ENCODE data around the gene BTRC.
A peak's percentile ranks its signal among the peaks of the same experiment; 100 is the strongest.

The BTRC gene

GRCh38 chr10:101557541-101557940, 203.6 kb downstream of the BTRC start:
- TF ChIP-seq, protein P1, sequence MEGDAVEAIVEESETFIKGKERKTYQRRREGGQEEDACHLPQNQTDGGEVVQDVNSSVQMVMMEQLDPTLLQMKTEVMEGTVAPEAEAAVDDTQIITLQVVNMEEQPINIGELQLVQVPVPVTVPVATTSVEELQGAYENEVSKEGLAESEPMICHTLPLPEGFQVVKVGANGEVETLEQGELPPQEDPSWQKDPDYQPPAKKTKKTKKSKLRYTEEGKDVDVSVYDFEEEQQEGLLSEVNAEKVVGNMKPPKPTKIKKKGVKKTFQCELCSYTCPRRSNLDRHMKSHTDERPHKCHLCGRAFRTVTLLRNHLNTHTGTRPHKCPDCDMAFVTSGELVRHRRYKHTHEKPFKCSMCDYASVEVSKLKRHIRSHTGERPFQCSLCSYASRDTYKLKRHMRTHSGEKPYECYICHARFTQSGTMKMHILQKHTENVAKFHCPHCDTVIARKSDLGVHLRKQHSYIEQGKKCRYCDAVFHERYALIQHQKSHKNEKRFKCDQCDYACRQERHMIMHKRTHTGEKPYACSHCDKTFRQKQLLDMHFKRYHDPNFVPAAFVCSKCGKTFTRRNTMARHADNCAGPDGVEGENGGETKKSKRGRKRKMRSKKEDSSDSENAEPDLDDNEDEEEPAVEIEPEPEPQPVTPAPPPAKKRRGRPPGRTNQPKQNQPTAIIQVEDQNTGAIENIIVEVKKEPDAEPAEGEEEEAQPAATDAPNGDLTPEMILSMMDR (IDR thresholded peaks at IDR 0.05; ENCODE audit: insufficient read depth, low read depth, low read length, missing control alignments) = no peak
- no peak overlapping the region for H3K4me3 ChIP-seq (ENCODE audit: low read length)
- DNase-seq (ENCODE audit: low read depth) = no peak

GRCh38 chr10:101558204-101558603, 204.2 kb downstream of the BTRC start:
- TF ChIP-seq, protein P1 (IDR thresholded peaks at IDR 0.05; ENCODE audit: insufficient read depth, low read depth, low read length, missing control alignments) = no peak
- H3K4me3 ChIP-seq (ENCODE audit: low read length) = no peak overlapping the region
- DNase-seq (ENCODE audit: low read depth) = peak; percentile 94

DNA sequence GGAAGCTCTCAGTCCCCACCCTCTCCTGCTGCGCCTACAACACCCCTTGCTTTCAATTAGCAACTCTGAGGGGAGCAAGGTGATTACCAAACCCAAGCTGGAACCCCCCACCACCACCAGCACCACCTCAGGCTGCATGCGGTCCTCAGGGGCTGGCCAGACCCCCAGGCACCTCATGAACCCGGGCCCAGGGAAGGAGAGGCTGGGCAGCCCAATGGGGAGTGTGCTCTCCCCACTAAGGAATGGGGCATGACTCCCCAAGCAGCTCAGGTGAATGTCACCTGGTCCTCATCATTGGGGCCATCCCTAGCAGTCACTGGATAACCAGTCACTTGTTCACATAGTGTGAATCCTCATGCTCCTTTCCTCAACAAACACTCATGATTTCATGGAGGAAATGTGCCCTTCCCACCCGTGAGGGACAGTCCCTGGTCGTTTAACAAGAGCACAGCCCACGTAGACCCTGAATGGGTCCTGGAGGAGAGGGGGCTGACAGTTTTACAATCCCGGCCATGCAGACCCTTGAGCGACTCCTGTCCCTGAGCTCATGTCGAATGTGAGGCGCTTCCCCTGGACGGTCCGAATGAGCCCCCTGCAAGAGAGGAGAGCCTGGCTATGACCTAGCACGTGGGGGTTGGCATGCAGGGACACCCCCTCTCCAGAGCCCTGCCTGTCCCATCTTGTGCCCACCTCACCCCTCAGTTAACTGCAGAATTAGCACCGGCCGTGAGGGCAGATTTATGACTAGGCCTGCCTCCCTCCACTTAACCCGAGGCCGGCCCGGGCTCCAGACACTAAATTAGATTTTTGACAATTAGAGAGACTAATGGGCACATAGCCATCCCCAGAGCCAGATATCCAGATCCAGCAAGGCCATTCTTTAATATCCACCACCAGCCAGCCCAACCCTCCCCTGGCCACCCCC, 205.0 kb downstream of the BTRC start:
- no peak for DNase-seq (ENCODE audit: low read depth)
- TF ChIP-seq, protein P1 (IDR thresholded peaks at IDR 0.05; ENCODE audit: insufficient read depth, low read depth, low read length, missing control alignments) = no peak
- H3K4me3 ChIP-seq (ENCODE audit: low read length) = no peak overlapping the region

DNA sequence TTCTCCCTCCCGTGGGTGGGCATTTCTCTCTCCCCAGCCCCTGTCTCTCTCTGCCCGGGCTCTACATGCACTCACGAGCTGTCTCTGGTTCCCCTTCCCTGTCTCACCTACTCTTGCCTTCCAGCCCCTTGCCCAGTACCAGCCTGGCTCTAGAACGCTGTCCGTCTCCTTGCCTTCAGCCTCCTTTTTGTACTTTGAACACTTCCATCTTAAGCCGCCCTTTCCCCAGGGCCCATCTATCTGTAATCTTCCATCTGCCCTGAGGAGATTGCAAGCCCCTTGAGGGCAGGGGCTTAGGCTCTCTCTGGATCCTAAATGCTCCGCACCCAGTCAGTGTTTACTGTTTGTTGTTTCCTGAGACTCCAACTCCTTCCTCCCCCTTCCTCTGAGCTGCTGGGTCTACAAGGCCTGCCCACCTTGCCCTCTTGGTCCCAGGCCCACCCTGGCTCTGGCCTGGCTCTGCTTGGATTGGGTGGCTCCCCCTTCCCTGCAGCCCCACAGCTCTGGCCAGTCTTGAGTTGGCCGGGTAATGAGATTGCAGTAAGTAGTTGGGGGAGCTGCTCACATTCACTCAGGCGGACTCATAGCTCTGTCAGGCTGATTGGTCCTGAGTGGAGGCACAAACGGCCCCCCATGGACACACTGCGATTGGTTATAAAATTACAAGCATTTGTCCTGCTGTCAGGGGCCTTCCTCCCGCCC, 205.8 kb downstream of the BTRC start:
- TF ChIP-seq, protein P1 (IDR thresholded peaks at IDR 0.05; ENCODE audit: insufficient read depth, low read depth, low read length, missing control alignments) = no peak
- no peak overlapping the region for H3K4me3 ChIP-seq (ENCODE audit: low read length)
- no peak for DNase-seq (ENCODE audit: low read depth)

GRCh38 chr10:101560298-101561067, 206.5 kb downstream of the BTRC start:
- H3K4me3 ChIP-seq (ENCODE audit: low read length) = no peak overlapping the region
- no peak for DNase-seq (ENCODE audit: low read depth)
- TF ChIP-seq, protein P1 (IDR thresholded peaks at IDR 0.05; ENCODE audit: insufficient read depth, low read depth, low read length, missing control alignments) = no peak

GRCh38 chr10:101561068-101561915, 207.3 kb downstream of the BTRC start:
- no peak overlapping the region for H3K4me3 ChIP-seq (ENCODE audit: low read length)
- TF ChIP-seq, protein P1 (IDR thresholded peaks at IDR 0.05; ENCODE audit: insufficient read depth, low read depth, low read length, missing control alignments) = no peak
- DNase-seq (ENCODE audit: low read depth) = no peak

Data from epithelial cell of esophagus (primary cell).